HEK293 (cell line): ENCODE measurements around the gene BSX.

Experiments
- ATF2 ChIP-seq: fragments of 450-650 bp; formaldehyde crosslinking; IDR thresholded peaks from 2 replicates; pipeline ENCODE4 v1.5.1; 2016; ENCODE audit warnings: missing biosample characterization, missing genetic modification characterization, low read depth
- REST ChIP-seq: fragments of 450-650 bp; formaldehyde crosslinking; IDR thresholded peaks from 2 replicates; pipeline ENCODE4 v1.5.1; 2016; ENCODE audit warnings: missing biosample characterization, missing genetic modification characterization
- ZBTB11 ChIP-seq: fragments of 450-650 bp; formaldehyde crosslinking; conservative IDR thresholded peaks from 2 replicates; pipeline ENCODE4 v1.5.1; 2016; ENCODE audit warnings: low read depth, missing biosample characterization, missing genetic modification characterization
- ZNF610 ChIP-seq: fragments of 450-650 bp; formaldehyde crosslinking; IDR thresholded peaks from 2 replicates; pipeline ENCODE4 v1.5.1; 2016; ENCODE audit warnings: missing biosample characterization, missing genetic modification characterization, borderline replicate concordance
- ZSCAN30 ChIP-seq: fragments of 450-650 bp; IDR thresholded peaks from 2 replicates; pipeline ENCODE4 v1.5.1; 2018; ENCODE audit warnings: missing biosample characterization, mild to moderate bottlenecking, missing genetic modification characterization, moderate library complexity
- TF ChIP-seq, protein P1 (sequence below): fragments of 450-650 bp; formaldehyde crosslinking; IDR thresholded peaks from 2 replicates; pipeline ENCODE4 v1.5.1; 2016; ENCODE audit warnings: missing biosample characterization, missing genetic modification characterization
- TF ChIP-seq, protein P2 (sequence below): sonication (generic); formaldehyde crosslinking; IDR thresholded peaks from 2 replicates; pipeline ENCODE4 v1.8.1; 2022; ENCODE audit warnings: mild to moderate bottlenecking, moderate library complexity, missing genetic modification reagents

- TF ChIP-seq, protein P1, sequence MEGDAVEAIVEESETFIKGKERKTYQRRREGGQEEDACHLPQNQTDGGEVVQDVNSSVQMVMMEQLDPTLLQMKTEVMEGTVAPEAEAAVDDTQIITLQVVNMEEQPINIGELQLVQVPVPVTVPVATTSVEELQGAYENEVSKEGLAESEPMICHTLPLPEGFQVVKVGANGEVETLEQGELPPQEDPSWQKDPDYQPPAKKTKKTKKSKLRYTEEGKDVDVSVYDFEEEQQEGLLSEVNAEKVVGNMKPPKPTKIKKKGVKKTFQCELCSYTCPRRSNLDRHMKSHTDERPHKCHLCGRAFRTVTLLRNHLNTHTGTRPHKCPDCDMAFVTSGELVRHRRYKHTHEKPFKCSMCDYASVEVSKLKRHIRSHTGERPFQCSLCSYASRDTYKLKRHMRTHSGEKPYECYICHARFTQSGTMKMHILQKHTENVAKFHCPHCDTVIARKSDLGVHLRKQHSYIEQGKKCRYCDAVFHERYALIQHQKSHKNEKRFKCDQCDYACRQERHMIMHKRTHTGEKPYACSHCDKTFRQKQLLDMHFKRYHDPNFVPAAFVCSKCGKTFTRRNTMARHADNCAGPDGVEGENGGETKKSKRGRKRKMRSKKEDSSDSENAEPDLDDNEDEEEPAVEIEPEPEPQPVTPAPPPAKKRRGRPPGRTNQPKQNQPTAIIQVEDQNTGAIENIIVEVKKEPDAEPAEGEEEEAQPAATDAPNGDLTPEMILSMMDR (tag by site-specific recombination) = no peak
- no peak for TF ChIP-seq REST
- no peak for TF ChIP-seq ZBTB11 (tag by site-specific recombination)
- no peak for TF ChIP-seq ZNF610 (tag by site-specific recombination)
- TF ChIP-seq ATF2 = no peak
- TF ChIP-seq, protein P2, sequence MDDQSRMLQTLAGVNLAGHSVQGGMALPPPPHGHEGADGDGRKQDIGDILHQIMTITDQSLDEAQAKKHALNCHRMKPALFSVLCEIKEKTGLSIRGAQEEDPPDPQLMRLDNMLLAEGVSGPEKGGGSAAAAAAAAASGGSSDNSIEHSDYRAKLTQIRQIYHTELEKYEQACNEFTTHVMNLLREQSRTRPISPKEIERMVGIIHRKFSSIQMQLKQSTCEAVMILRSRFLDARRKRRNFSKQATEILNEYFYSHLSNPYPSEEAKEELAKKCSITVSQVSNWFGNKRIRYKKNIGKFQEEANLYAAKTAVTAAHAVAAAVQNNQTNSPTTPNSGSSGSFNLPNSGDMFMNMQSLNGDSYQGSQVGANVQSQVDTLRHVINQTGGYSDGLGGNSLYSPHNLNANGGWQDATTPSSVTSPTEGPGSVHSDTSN (CRISPR knock-in tag) = no peak
- no peak for TF ChIP-seq ZSCAN30 (tag by site-specific recombination)
Observed at GRCh38 chr11:122933416-122933815, 48.2 kb downstream of the BSX start.
